ENCODE data around the gene CTDNEP1.
A peak's percentile ranks its signal among the peaks of the same experiment; 100 is the strongest.

The CTDNEP1 gene

GRCh38 chr17:7251661-7252175, at the start of gene CTDNEP1:
CTDNEP1 (minus strand) TSS chr17:7251734; CDS start chr17:7251296, 438 bp downstream.
- DNase-seq, result peak; percentile 89

DNA sequence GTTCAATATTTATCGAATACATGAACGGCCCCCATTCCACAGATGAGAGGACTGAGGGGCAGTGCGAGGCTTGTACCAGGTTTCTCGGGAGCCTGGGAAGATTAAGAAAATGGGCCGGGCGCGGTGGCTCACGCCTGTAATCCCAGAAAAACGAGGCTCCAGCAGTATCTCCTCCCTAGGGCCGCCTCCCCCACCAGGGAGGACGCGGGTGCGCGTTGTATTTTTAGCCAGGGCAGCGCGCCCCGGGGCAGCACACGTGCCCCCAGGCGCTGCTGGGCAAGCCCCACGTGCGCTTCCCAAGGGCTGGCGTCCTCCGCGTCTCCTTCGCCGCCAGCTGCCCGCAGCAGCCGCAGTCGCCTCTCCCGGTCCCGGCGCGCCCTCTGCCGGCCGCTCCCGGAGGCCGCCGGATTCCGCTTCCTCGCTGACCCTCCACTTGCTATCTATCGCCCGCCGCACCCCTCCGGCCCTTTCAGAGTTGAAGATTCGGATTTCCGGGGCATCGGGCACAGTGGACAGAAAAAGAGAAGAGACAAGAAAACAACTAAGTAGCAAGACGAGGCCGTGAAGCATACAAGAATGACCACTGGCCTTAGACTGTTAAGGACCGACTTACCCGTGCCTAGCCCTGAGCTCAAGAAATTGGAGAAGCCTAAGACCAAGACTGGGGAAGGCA, 44.8 kb upstream of the CTDNEP1 start:
- DNase-seq, result peak; percentile 21

- no peak for DNase-seq
Measured at GRCh38 chr17:7295230-7296180, 44.0 kb upstream of the CTDNEP1 start.

GRCh38 chr17:7294614-7295153, 43.1 kb upstream of the CTDNEP1 start, which contains the start of gene YBX2:
YBX2 (minus strand) TSS chr17:7294639; CDS start chr17:7294500, 139 bp downstream.
- peak; percentile 94 for DNase-seq

GRCh38 chr17:7293816-7294613, 42.5 kb upstream of the CTDNEP1 start:
- no peak for DNase-seq

- DNase-seq, result no peak
Measured at GRCh38 chr17:7293159-7293558, 41.6 kb upstream of the CTDNEP1 start.

GRCh38 chr17:7292729-7293128, 41.2 kb upstream of the CTDNEP1 start:
- DNase-seq, result no peak

DNA sequence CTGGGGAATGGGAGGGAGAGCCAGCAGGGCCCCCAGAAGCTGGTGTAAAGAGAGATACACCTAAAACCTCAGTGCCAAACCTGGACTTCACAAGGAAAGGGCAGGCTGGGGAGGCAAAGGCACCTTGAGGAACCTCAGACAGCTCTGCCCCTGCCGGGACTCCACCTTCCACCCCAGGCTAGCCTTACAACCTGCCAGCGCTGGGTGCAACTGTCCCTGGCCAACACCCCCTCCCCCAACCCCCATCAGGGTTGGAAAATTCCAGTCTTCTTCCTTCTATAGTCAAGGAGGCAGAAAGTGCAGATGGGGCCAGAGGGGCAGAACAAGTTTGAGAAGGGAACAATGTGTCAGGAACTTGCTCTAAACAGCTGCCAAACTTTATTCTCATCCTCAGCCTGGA, 40.7 kb upstream of the CTDNEP1 start:
- DNase-seq, result no peak

- no peak for DNase-seq
Measured at GRCh38 chr17:7290685-7291084, 39.2 kb upstream of the CTDNEP1 start.

DNA sequence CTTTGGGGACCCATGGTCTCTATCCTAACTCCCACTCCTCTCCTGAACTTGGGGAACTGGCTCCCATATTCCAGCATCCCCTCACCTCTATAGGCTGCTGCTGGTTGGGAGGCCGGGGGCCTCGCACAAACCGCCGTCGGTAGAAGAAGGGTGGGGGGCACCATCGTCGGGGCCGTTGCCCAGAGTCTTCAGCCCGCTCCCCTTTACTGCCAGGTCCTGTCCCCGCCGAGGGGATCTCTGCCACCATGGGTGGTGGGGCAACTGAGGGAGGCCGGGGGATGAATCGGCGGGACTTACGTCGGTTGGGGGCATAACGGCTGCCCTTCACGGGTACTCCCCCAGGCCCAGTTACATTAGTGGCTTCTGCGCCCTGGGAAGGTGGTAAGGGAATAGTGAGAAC, 38.6 kb upstream of the CTDNEP1 start:
- DNase-seq, result no peak

DNA sequence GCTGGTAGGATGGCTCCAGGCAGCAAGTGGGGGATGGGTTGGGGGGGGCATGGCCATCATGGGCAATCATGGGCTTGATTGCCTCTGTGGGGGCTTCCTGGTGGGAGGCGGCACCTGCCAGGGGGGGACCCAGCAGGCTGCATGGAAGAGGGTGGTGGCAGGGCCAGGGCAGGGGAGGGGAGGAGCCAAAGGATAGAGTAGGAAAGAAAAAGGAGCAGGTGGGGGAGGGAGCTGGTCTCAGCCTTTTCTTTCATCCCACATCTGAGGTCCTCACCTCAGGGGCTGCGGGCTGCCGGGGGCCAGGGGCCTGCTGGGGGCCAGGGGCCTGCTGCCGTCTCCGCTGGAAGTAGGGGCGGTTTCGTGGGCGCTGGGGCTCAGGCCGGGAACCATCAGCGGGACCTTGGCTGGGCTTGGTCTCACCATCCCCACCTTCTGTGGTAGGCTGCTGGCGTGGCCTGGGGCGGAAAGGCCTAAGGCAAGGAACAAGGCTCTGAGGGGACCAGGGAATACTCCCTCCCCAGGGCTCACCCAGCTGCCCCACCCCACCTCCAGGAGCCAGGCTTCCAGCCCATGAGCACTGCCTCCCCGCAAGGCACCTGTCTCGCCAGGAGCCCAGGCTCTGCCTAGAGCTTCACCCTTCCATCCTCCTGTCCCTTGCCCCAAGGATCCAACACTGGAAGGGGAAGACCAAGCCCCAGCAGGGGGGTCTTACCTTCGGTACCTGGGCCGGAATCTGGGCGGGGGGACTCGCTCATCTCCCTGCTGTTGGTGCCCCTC, 37.9 kb upstream of the CTDNEP1 start:
- DNase-seq, result no peak

- no peak for DNase-seq
Measured at GRCh38 chr17:7285679-7286078, 34.1 kb upstream of the CTDNEP1 start.

DNA sequence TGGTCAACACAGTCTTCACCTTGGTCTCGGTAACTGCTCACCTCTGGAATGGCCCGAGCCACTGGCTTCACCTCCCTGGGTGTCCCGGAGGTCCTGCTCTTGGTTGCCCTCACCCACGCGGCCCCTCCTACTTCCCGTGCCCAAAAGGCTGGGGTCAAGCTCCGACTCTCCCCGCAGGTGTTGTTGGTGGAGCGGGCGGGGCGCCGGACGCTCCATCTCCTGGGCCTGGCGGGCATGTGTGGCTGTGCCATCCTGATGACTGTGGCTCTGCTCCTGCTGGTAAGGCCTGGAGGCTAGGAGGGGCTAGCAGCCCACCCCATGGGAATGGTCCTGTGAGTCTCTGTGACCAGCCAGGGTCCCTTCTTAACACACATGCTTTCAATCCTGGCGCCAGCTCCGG, 33.4 kb upstream of the CTDNEP1 start:
- no peak for DNase-seq

- DNase-seq, result no peak
Measured at GRCh38 chr17:7283471-7284216, 32.1 kb upstream of the CTDNEP1 start.

DNA sequence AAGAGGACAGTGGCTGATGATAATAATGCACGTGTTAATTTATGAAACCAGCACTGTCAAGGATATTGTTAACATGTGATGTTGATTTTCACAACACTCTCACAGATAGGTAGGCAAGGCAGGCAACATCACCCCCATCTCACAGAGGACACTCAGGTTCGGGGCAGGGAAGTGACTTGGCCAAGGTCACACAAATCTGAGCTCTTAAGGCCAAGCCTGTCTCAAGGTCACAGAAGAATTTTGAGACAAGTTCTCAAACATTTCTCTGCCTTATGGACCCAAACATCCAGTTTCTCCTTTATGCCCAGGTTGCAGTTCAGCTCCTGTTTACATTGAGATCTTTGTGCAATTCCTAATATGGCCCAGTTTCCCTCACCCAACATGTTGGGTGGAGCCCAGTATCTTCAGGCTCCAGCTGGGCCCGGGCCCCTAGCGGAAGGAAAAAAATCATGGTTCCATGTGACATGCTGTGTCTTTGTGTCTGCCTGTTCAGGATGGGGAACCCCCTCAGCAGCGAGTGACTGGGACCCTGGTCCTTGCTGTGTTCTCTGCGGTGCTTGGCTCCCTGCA, 31.3 kb upstream of the CTDNEP1 start:
- no peak for DNase-seq

- no peak for DNase-seq
Measured at GRCh38 chr17:7281953-7282751, 30.6 kb upstream of the CTDNEP1 start.

GRCh38 chr17:7281074-7281952, 29.8 kb upstream of the CTDNEP1 start, which contains the start of gene SLC2A4:
SLC2A4 (plus strand) TSS chr17:7281718; CDS start chr17:7281935, 217 bp downstream.
- peak; percentile 94 for DNase-seq

- peak; percentile 49 for DNase-seq
Measured at GRCh38 chr17:7280519-7281073, 29.1 kb upstream of the CTDNEP1 start.
